GM19023 (cell line): Measurements from ENCODE around the gene AP3S2.
"Not testable (repeated sequence)": the region's sequence is repeated elsewhere in the genome, so short reads cannot be mapped to it uniquely, and the experiment has no call there.

ENCODE experiments used
- ATAC-seq: cut with Tn5 transposase; IDR thresholded peaks from one replicate; pipeline ENCODE4 v1.9.1; 2021; ENCODE audit warnings: mild to moderate bottlenecking, moderate library complexity; ENCODE audit not compliant: unreplicated experiment

The AP3S2 gene

DNA sequence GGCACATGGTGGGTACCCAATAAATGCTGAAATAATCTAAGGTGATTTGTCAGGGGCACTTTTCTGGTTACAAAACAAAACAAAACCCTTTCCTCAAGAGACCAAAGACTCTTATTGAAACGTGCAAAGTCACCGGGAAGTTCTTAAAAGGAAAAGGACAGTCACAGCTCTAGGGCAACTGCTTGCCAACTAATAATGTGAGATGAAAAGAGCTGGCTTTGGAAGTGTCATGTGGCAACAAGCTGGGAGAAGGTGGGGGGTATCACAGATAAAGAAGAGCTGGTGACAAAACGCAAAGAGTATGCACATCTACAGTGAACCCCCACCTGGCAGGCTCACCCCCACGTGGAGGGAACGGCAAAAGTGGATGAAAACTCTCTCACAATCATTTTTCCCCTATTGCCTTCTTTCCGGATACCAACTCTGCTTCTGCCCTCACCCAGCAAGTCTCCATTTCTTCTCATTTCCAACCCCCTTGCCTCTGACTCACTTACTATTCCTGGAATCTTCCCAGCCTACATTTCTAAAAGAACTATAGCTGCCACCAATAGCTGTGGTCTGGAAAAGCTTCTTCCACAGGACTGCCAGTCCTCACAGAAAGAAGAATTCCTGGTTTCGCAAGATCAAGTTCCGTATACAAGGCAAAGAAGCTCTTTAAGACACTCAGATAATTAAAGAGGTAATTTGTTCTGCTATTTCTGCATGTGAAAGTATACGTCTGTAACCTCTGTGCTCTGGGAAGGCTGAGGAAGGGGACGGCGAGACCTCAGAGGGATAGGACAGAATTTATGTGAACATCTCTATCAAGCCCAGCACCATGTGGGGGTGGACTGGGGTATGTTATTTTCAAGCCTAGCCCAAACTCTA, 57.3 kb downstream of the AP3S2 start:
- no peak for ATAC-seq

- ATAC-seq = no peak
Measured at GRCh38 chr15:89835176-89835564, 58.6 kb downstream of the AP3S2 start.

DNA sequence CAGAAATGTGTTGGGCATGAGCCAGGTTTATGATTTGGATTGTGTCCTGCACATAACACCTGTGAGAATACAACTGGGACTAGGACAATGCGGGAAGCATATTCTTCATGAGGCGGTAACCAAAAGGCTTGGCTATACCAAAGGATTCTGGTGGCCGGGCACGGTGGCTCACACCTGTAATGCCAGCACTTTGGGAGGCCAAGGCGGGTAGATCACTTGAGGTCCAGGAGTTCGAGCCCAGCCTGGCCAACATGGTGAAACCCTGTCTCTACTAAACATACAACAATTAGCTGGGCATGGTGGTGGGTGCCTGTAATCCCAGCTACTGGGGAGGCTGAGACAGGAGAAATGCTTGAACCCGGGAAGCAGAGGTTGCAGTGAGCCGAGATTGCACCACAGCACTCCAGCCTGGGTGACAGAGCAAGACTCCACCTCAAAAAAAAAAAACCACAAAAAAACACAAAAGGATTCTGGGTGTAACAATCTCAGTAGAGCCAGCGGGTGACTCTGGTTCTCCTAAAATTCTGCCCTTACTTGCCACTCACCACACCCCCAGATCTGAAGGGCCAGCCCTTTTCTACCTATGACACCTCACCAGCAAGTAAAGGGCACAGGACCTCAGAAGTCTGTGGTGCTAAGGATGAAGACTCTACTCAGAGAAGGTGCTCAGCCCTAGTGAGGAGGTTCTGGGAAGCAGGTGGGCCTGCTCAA, 59.2 kb downstream of the AP3S2 start:
- ATAC-seq = not testable (repeated sequence)

DNA sequence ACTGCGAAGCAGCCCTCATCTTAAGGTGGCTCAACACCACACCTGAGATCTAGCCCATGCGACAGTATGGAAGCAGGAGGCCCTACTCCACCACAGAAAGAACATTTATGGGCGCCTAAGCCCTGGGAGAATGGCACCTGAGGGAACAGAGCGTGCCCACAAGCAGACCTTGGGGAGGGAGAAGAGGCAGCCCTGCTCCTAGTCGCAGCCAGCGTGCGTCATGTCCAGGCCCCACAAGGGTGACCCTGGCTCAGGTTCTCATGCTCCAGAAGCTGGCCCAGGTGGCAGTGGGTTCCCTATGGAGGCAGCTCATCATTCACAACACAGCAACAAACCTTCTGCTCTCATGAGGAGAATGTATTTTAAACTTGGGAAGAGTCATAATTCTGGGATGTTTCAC, 59.8 kb downstream of the AP3S2 start:
- no peak for ATAC-seq

GRCh38 chr15:89830639-89831038, 63.2 kb downstream of the AP3S2 start:
- no peak for ATAC-seq

DNA sequence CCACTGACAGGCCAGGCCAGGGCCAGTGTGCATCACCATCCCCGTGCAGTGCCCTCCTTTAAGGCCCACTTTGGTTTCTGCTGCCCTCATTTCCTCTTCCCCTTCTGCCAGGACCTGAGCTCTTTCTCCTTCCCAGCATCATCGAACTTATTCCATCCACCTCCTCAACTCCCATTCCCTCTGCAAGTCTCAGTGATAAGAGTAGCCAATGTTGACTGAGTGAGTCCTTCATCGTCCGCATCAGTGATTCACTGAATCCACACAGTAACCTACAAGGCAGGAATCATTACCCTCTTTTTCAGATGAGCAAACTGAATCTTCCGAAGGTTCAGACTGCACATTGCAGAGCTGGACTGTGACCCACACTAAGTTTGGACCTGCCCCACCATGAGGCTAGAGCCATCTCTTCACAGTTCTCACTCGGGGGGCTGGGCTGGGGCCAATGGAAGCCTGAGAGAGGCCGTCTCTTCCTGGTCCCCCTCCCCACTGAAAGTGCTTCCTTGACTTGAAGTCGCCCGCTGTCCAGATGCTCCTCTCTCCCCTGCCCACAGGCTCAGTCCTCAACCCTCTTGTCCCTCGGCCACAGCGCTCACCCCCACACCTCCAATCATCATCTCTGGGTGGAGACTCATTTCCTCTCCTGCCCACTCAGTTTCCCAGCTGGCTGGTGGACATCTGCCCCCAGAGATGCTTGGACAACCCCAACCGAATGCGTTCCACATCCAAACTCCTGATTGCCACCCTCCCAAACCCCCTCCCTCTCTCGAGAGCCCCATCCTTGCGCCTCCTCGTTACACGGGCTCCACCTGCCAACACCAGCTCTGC, 64.0 kb downstream of the AP3S2 start:
- no peak for ATAC-seq

- no peak for ATAC-seq
Measured at GRCh38 chr15:89829161-89829560, 64.6 kb downstream of the AP3S2 start.

GRCh38 chr15:89828281-89829145, 65.3 kb downstream of the AP3S2 start:
- no peak for ATAC-seq

DNA sequence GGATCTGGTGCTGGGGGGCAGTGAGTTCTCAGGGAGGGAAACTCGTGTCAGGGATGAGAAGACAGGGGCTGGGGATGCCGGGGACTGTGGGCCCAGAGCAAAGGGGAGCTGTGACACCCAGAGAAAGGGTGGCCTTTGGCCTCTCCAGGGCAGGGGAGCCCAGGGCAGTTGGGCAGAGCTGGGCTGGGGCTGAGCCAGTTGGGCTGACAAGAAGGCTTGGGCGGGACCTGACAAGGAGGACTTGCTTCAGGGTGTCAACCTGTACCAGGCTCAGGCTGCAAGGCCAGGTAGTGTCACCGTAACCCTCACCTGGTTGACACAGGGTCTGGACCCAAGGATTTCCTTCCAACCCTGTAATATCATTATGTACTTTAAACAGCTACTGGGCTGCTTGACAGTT, 66.0 kb downstream of the AP3S2 start:
- no peak for ATAC-seq

- no peak for ATAC-seq
Measured at GRCh38 chr15:89826671-89827655, 66.8 kb downstream of the AP3S2 start.

GRCh38 chr15:89825271-89825940, 68.4 kb downstream of the AP3S2 start:
- ATAC-seq = no peak

GRCh38 chr15:89824607-89824867, 69.3 kb downstream of the AP3S2 start:
- ATAC-seq = no peak

DNA sequence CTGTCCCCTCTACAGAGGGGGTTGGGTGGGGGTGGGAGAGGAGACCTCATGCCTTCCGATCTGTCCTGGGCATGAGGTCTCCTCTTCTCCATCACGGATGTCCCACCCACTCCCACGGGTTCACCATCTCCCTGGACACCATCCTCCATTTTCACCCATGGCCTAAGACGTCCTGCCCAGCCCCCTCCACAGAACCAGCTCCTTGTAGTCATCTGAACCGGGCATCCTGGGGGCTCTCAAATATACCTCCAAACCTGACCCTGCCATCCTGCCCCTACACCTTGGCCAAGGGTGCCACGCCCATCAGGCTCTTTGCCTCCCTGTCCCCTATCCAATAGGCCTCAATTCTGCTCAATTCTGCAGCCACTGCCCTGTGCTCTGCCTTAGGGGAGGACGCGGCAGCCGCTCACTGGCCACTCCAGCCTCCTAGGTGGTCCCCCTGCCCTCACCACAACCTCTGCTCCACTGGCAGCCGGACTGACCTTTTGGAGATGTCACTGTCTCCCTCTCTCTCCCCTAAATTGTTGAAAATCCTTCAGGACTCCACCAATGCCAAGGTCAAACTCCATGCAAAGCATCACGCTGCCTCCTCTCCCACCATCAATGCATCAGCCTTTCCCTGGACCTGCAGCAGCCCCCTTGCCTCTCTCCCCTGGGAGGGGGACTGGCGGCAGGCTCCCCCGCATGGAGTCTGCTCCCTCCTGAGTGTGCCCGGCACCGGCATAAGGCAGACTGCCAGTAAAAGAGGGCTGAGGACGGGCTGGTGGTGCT, 69.8 kb downstream of the AP3S2 start:
- no peak for ATAC-seq

DNA sequence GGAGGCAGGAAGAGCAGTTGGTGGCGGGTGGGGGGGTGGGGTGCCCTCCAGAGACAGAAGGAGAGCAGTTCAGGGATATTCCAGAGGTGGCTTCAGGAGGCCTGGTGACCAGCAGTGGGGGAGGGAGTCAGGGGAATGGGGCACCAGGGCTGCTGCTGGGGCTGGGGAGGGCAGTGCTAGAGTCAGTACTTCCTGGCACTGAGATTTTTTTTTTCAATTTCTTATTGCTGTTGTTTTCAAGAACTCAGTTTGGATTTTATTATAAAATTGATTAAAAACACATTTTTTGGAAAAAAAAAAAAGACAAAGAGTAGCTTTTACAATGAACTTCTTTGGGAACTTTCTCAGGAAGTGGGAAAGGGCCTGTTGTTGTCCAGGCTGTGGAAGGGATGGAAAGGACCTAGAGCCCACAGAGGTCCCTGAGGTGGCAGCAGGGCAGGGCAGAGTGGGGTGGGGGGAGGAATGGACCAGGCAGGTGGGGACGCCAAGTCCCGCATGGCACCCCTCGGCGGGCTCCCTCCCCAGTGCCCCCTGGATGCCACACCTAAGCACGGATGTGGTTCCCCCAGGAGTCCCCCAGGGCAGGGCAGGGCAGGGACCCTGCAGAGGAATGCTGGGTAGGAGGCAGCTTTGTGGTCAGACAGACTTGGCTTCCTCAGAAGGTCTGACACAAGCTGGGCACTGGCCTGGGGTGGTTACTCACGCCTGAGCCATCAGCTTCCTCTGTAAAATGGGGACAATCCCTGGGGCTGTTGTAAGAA, 70.7 kb downstream of the AP3S2 start:
- ATAC-seq = no peak

DNA sequence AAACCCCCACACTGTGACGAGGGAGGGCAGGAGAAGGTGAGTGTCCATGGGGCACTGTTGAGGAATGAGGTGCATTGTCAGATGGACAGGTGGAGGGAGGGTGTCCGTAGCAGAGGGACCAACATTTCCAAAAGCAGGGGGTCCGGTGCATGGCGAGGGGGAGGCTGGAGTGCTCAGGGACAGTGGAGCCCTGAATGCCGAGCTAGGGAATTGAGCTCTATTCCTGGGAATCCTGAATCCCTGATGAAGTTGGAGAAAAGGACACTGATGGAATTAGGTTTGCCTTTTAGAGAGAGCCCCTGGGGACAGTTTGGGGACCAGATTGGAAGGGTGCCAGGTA, 71.2 kb downstream of the AP3S2 start:
- no peak for ATAC-seq

- no peak for ATAC-seq
Measured at GRCh38 chr15:89822026-89822425, 71.8 kb downstream of the AP3S2 start.
